ENCODE measurements around the gene PATL1.

GRCh38 chr11:59713745-59714144 lies 44.9 kb upstream of the PATL1 start, which contains the start of gene OR10V1:
- no peak for TF ChIP-seq CTCF (IDR thresholded peaks at IDR 0.05)
- TF ChIP-seq POLR2A (IDR thresholded peaks at IDR 0.05), result no peak
